ENCODE results near the gene MRTFB. TPM values are rescaled to one million over a fixed set of nuclear protein-coding genes. Genes with fewer than 3 reads are reported as not detected.

MRTFB gene
- total RNA-seq, 1 donor from 2014 or later = 31.4 TPM

- Mint-ChIP-seq H3K9me3 (ENCODE audit: unreplicated experiment) (no peaks in the 10 kb centered on the region), H3K4me1 (ENCODE audit: unreplicated experiment) (peaks cover 12% of the 10 kb centered on the region), H3K36me3 (ENCODE audit: unreplicated experiment) (peaks cover 5% of the 10 kb centered on the region), H3K4me3 (ENCODE audit: unreplicated experiment) (no peak overlapping the region), H3K27ac (ENCODE audit: unreplicated experiment) (no peak overlapping the region), H3K27me3 (ENCODE audit: unreplicated experiment) (no peaks in the 10 kb centered on the region)
- TF ChIP-seq, protein P1, sequence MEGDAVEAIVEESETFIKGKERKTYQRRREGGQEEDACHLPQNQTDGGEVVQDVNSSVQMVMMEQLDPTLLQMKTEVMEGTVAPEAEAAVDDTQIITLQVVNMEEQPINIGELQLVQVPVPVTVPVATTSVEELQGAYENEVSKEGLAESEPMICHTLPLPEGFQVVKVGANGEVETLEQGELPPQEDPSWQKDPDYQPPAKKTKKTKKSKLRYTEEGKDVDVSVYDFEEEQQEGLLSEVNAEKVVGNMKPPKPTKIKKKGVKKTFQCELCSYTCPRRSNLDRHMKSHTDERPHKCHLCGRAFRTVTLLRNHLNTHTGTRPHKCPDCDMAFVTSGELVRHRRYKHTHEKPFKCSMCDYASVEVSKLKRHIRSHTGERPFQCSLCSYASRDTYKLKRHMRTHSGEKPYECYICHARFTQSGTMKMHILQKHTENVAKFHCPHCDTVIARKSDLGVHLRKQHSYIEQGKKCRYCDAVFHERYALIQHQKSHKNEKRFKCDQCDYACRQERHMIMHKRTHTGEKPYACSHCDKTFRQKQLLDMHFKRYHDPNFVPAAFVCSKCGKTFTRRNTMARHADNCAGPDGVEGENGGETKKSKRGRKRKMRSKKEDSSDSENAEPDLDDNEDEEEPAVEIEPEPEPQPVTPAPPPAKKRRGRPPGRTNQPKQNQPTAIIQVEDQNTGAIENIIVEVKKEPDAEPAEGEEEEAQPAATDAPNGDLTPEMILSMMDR (IDR thresholded peaks at IDR 0.05) = no peak
- DNase-seq (ENCODE audit: extremely low spot score, unreplicated experiment) = no peak
Observed at GRCh38 chr16:14074544-14074943, 3.4 kb downstream of the MRTFB start.

DNA sequence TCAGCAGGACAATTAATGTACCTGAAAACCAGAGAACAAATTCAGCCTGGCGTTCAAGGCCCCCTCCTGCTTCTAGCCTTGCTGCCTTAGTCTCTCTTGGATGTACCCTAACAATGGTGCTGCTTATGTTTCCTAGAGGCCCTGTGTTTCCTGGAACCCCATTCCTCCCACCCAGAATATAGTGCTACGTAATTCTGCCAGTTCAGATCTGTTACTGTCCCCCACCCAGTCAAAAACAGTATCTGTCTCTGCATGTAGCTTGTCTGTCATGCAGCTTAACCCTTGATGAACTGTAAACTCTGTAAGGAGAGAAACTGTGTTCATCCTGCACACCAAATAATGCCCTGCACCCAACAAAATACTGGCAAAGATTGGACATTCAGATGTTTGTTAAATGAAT is 6.8 kb downstream of the MRTFB start:
- H3K4me1 Mint-ChIP-seq (ENCODE audit: unreplicated experiment) = peaks cover 3% of the 10 kb centered on the region
- TF ChIP-seq, protein P1 (IDR thresholded peaks at IDR 0.05) = no peak
- DNase-seq (ENCODE audit: extremely low spot score, unreplicated experiment) = no peak
- H3K27me3 Mint-ChIP-seq (ENCODE audit: unreplicated experiment) = no peaks in the 10 kb centered on the region
- H3K27ac Mint-ChIP-seq (ENCODE audit: unreplicated experiment) = no peak overlapping the region
- no peak overlapping the region for H3K4me3 Mint-ChIP-seq (ENCODE audit: unreplicated experiment)
- H3K9me3 Mint-ChIP-seq (ENCODE audit: unreplicated experiment) = no peaks in the 10 kb centered on the region
- H3K36me3 Mint-ChIP-seq (ENCODE audit: unreplicated experiment) = peaks cover 21% of the 10 kb centered on the region

DNA sequence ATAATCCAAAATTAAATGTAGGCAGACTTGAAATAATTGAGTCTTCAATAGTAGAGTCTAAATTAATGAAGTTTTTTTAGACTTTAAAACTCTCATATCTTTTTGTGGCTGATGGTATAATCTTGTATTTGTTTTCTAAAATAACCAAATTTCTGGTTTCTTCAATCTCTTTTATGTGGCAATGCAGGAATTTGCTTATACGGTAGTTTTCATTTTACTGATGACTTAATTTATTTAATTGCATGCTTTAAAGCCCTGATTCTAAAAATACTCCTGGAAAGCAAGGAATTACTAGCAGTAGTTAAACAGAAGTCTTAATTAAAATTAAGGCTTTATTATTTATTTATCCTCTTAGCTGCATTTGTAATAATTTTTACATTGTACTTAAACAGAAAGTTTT is 15.4 kb downstream of the MRTFB start:
- Mint-ChIP-seq H3K4me3 (ENCODE audit: unreplicated experiment) (no peak overlapping the region), H3K27ac (ENCODE audit: unreplicated experiment) (no peak overlapping the region), H3K36me3 (ENCODE audit: unreplicated experiment) (peaks cover 13% of the 10 kb centered on the region), H3K9me3 (ENCODE audit: unreplicated experiment) (no peaks in the 10 kb centered on the region), H3K27me3 (ENCODE audit: unreplicated experiment) (no peaks in the 10 kb centered on the region), H3K4me1 (ENCODE audit: unreplicated experiment) (no peaks in the 10 kb centered on the region)
- TF ChIP-seq, protein P1 (IDR thresholded peaks at IDR 0.05) = no peak
- DNase-seq (ENCODE audit: extremely low spot score, unreplicated experiment) = no peak

GRCh38 chr16:14087181-14087580 is 16.1 kb downstream of the MRTFB start:
- Mint-ChIP-seq H3K36me3 (ENCODE audit: unreplicated experiment) (peaks cover 10% of the 10 kb centered on the region), H3K9me3 (ENCODE audit: unreplicated experiment) (no peaks in the 10 kb centered on the region), H3K27me3 (ENCODE audit: unreplicated experiment) (no peaks in the 10 kb centered on the region), H3K4me1 (ENCODE audit: unreplicated experiment) (peaks cover 3% of the 10 kb centered on the region), H3K4me3 (ENCODE audit: unreplicated experiment) (no peak overlapping the region), H3K27ac (ENCODE audit: unreplicated experiment) (no peak overlapping the region)
- TF ChIP-seq, protein P1 (IDR thresholded peaks at IDR 0.05) = no peak
- DNase-seq (ENCODE audit: extremely low spot score, unreplicated experiment) = no peak

GRCh38 chr16:14087590-14088154 is 16.6 kb downstream of the MRTFB start:
- no peak for DNase-seq (ENCODE audit: extremely low spot score, unreplicated experiment)
- H3K4me1 Mint-ChIP-seq (ENCODE audit: unreplicated experiment) = peaks cover 7% of the 10 kb centered on the region
- H3K27ac Mint-ChIP-seq (ENCODE audit: unreplicated experiment) = no peak overlapping the region
- H3K36me3 Mint-ChIP-seq (ENCODE audit: unreplicated experiment) = peaks cover 7% of the 10 kb centered on the region
- no peaks in the 10 kb centered on the region for H3K27me3 Mint-ChIP-seq (ENCODE audit: unreplicated experiment)
- no peaks in the 10 kb centered on the region for H3K9me3 Mint-ChIP-seq (ENCODE audit: unreplicated experiment)
- TF ChIP-seq, protein P1 (IDR thresholded peaks at IDR 0.05) = no peak
- H3K4me3 Mint-ChIP-seq (ENCODE audit: unreplicated experiment) = no peak overlapping the region
